GM21717 (cell line): ENCODE results near the gene PRKN.

Experiments used
- ATAC-seq: cut with Tn5 transposase; IDR thresholded peaks from one replicate; pipeline ENCODE4 v1.9.1; 2021; ENCODE audit warnings: mild to moderate bottlenecking, moderate library complexity; ENCODE audit not compliant: unreplicated experiment

PRKN gene

DNA sequence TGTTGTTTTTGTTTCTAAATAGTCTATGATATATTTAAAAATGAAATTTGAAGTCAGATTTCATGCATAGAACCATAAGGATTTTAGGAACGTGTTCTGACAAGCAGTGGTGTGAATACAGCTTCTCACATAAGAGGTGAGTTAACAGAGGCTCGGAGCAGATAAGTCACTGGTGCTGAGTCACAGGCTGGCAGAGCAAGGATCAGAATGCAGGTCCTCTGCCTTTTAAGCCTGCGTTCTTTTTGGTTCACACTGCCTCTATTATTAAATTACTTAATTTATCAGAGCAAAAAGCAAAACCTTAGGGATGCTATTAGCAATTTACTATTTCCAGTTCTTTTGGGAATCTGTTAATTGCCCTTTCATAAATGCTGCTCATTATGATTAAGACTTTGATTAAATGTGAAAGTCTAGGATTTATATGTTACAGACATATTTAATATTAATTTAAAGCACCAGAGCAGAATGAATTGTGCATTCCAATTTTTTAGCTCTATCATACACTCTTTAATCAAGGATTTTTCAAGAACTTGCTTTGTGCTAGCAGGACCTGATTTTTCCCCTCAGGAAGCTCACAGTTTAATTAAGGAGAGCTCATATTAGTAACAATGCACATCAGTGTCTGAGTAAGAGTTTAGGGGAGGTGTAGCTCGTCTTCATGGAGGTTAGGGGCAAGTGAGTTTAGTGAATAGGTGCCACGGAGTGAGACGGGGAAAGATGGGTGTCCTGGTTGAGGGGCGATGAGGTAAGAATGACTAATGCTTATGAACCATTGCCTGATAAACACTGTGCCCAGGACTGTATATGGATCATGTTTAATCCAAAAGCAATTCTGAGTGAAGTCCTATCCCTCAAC is 1241.0 kb downstream of the PRKN start:
- ATAC-seq = no peak

DNA sequence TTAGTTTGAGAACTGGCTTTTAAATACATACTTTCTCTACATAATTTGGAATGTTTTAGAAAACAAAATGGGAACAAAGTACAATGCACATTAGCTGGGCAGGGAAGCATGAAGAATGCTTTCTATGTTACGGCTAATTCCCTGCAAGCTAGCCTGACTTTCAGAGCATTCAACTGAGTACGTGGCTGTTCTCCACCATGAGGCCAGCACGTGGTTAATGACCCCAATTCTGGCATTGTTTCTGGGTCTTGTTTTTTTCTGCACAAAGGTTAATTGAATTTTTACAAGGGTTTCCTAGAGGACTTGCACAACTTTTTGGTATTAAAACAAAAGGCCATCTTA is 1245.1 kb downstream of the PRKN start:
- no peak for ATAC-seq

DNA sequence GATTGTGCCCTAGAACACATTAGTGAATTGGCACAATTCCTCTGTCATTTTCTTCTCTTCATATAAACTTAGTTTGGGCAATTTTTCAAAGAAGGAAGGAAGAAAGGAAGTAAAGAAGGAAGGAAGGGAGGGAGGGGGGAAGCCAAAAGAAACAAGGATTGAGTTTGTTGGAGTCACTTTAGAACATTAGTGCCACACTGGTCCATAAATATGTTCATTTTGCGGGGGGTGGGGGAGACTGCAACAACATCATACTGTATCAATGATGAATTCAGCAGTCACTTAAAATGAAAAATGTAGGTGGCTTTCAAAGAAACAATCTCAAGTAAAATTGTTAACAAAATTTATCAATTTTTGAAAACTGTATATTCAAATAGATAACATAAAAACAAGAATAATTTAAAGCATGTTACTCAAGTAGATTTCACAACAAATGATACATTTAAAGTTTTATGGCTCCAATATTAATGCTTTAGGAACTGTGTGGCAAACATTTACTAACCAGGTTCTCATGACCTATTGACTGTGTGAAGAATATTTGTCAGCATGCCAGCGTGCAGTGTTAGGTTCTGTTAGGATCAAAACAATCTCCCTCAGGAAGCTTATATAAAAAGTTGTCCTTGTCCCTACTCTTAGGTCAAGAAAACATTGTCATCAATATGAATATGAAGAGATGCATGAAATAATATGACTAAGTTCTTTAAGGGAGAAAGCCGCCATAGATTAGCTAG is 1245.6 kb downstream of the PRKN start:
- ATAC-seq = no peak

DNA sequence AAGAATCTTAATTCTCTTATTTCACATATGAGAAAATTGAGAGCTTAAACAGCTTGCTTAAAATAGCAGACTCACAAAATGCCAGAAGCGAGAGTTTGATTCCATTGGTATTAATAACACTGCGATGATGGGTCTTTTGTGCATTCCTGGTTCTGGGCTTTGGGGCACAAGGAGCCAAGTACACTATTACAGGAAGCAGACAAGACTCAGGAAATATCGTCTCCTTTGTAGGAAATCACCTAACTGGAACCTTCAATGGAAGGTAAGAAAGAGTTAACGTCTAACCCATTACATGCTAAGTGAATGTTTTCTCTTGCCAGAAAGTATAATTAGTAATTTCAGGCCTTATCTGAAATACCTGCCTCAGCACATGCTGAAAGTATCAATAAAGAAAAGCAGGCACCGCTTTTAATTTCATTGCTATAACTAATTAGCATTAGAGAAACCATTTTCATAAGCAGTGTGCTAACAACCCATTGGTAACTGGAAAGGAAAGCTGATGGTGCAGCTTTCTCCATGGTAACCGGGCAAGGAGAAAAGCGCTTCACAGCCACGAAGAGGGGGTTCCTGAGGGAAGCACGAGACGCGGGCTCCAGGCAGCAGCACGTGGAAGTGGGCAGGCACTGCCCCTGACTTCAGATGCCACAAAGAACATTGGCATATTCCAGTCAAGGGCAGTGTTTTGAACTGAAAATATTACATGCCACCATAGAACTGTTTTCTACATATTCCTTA is 1247.0 kb downstream of the PRKN start:
- no peak for ATAC-seq

DNA sequence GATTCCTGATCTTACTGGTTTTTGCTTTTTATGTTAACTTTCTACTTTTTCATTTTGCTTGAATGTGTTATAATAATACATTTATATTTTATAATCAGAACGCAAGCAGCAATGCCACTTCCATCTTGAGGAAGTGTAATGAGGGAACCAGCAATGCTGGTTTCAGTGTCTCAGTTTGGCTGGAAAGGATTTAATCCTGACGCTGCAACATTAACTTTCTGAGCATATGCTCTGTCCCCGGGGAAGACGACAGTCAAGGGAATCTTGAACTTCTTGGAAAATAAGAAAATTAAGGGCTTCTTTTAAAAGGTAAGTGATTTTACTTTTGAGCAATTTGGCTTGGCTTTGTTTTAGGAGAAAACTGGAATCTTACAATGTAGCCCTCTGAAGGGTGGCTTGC is 1248.2 kb downstream of the PRKN start:
- no peak for ATAC-seq

DNA sequence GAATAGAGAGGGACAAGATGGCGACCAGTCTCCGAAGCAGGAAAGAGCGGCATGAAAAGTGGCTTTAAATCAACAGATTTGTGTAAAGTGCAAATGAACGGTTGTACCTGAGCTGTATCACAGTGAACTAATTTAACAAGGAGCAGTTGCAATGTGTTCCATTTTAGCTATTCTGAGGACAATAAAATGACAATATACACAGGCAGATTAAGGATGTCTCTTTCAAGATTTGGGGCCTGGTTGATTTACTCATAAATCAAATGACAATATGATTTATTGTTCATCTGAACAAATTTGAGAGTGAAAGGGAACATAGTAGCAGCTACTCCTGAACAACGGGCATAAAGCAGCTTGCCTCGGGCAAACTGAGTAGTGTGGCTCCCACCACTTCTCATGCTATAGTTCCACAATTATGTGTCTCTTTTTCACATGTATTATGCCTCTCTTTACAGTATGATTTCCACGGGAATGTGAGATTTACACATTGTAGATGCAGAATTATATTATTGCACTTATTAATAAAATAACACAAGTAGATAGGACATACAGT is 1249.6 kb downstream of the PRKN start:
- ATAC-seq = no peak

DNA sequence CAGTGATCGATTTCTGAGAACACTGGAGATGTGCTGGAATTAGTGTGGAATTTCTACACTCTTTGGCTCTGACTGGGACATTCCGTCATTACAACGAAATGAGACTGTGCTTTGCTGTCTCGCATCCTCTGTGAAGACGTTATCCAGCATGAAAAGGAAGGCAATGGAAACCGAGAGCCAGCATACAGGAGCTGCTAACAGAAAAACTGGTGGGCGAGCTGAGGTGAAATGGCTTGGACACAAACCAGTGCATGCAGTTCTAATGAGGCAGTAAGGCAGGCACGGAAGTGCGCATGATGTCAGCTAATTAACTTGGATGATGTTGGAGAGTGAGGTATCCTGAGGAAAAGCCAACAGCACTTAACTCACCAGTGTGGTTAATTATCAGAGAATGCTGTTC is 1250.9 kb downstream of the PRKN start:
- ATAC-seq = no peak

DNA sequence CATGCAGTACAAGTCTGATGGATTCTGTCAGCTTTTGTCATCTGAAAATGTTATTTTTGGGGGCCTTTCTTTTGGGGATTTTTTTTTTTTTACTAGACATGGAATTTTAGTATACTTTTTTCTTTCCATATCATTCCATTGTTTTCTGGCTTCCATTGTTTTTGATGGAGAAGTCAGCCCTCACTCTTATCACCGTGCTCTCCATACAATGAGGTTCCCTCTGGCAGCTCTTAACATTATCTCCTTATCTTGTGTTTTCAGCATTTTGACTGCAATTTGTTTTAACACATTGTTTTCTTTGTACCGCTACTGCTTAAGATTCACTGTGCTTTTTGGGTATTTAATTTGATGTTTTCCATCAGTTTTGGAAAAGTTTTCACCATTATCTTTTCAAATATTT is 1262.2 kb downstream of the PRKN start:
- no peak for ATAC-seq

DNA sequence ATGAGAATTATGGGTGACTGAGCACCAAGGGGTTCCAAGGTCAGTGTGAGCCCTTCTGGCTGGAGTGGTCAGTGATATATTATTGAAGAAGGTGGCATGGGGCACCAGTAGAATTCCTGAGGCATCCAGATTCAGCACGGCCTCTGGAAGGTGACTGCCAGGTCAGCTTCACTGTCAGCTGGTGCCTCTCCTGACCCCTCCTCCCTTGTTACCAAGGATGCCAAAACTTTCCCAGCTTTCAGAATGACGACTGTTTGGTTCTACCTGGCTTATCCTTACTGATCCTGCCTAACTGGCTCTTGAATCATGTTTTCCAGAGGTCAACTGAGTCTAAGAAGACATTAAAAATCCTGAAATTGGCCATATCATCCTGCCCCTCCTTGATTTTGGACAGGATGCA is 1264.5 kb downstream of the PRKN start:
- no peak for ATAC-seq

DNA sequence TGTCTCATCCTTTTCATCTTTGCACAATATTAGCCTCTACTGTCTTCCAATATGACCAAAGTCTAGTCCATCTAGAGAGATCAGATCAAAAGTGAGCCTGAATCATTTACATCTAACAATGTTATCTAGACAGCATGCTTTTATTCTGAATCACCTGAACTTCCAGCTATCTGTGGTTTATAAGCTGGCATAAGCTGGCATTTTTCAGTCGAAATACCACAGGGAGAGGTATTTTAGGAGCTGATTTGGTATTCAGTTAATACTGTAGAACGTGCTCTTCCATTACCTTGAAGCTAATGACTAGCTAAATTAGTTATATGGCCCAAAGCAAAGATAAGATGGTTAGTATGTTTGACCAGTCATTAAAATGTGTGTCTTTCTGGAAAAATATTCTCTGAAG is 1265.4 kb downstream of the PRKN start:
- ATAC-seq = no peak

DNA sequence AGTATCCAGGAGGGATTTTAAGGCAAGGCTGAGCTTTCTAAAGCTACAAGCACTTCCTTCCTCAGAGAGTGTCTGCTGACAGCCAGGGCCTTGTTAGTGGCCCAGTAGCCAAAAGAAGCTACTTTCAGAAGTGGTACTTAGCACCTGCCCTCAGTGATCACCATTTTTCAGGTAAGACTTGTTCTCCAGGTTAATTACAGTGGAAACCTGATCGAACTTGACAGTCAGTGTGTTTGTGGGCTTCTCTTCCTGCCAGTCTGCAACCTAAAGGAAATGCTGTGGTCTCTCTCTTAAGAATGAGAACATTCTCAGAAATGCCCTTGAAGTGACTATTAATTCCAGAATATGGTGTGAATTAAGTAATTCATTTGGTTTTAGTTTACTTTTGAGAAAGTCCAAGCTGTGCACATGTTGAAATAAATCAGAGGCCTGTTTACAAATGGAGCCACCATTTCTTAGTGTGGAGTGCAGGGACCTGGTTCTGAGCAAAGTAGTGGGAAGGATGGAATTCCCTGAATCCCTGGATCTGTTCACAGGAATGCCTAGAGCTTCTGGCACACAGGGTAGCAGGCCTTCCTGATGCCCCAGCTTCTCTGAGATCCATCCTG is 1268.5 kb downstream of the PRKN start:
- no peak for ATAC-seq

DNA sequence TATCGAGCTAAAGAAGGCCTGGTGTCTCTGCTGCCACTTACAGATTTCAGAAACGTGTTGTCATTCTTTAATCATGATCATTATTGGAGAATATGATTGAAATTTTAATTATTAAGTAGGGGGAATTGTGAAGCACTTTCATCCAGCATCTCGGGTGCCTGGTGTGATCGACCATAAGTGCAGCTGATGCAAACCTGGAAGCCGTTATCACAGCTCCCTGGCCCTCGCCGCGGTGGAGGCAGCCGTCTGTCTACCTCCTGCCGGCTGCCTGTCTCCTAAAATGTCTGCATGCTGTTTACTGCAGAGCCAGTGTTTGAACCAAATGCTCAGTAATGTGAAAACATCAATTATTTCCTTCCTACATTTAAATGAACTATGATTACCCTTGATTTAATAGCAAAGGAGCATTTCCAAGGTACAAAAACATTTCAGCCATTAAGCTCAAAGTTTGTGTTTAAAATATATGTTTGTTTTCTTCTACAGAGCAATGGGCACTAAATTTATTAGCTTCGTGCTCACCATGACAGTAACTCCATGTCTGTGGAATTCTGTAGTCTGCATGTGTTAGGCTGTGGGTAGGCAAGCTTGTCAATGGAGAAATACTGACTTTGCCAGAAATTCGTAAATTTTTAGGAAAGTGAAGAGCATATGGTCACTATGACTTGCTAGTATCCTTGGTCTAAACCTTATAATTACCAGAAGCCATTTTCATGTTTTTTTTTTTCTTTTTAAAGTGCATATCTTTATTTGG is 1269.2 kb downstream of the PRKN start:
- no peak for ATAC-seq

DNA sequence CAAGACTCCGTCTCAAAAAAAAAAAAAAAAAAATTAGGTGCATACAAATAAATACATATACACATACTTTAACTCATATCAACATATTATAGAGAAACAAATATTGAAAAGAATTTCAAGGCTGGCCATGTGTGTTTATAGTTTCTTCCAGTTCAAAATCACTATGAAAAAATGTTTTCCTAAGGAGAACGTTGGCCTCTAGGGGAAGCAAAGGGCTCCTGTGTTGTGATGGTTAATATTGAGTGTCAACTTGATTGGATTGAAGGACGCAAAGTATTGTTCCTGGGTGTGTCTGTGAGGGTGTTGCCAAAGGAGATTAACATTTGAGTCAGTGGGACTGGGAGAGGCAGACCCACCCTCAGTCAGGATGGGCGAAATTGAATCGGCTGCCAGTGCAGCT is 1271.7 kb downstream of the PRKN start:
- ATAC-seq = no peak

DNA sequence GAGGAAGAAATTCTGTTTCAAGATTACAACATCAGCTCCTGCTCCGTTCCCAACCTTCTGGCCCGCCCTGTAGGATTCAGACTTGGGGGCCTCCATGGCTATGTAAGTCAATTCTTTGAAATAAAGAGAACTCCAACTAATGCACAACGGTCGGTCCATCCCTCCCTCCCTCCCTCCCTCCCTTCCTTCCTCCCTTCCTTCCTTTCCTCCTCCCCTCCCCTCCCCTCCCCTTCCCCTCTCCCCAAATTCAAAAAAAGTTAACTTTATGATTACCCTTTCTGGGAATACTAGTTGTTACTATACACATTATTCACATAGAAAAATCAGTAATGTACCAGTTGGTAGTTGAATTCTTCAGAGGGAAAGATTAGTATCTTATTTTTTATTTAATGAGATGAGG is 1274.0 kb downstream of the PRKN start:
- no peak for ATAC-seq

DNA sequence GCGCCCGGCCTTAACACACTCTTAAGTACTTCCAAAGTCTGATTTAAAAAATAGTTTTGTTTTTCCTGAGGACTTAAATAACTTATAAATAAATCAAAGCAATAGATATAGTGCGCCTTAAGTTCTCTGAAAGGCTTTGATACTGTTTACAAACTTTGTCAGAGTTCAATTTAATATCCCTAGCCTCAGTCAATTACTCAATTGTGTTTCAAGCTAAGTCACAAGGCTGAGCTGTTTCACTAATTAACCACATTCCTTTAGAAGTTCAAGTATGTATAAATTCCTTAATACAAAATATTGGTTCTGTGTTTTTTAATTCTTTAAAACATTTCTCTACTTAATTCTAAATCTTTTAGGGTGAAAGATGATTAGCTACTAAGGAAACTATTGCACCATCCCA is 1275.3 kb downstream of the PRKN start:
- ATAC-seq = no peak

DNA sequence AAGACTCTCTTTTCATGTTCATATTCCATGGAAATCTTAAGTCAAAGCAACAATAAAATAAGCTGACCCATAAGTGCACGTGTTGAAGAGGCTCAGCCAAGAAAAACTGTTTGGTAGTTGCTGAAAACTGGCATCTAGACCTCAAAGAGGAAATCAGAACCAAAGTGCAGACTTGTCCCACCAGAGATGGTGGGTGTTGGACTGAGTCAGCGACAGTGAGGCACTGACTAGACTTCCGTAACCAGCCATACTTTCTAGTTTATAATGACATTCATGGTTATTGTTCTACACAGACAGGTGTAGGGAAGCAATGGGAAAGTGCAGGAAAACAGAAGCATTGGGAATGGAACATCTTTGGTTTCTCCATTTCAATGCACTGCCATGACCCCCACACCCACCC is 1278.0 kb downstream of the PRKN start:
- ATAC-seq = no peak

DNA sequence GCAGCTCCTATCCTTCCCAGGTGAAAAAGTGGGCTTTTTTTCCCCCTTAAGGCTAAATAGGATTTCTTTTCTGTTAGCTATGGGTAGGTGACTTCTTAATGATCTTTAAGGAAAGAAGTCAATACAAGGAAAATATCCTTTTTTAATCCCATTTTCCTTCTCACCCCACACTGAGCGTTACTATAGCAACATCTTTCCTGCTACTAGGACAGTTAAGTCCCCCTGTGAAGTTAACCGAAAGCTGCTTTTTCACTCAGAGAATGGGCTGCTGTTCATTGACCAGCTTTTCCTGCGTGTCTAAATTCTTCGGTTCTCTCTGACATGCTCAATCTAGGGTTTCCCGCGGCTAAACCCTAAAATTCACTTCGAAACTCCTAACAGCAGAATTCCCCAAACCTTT is 1280.6 kb downstream of the PRKN start:
- ATAC-seq = no peak

DNA sequence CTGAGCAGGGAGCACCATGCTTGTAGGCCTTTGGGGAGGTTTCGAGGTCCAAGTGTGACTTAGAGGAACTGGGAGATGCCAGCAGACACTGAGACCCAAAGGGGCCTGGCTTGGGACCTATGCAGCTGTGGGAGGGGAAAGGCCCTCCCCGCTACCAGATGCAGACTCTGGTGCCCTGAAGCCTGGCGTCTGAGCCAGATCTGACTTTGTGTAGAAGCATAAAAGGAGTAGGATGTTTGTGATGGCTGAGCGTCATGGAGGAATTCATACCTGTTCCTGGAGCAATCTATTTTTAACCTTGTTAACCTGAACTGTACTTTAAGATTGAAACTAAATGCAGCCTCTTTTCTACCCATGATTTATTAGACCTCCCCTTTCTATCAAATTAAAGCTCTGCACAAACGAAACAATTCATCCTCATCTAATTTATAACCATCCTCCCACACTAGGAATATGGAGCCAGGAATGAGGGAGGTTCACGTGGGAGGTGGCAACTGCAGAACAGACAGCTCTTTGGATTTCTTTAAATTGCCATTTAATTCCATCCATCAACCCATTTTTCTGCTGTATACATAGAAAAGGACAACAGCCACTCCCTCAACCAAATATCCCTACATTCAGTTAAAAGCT is 1281.2 kb downstream of the PRKN start:
- no peak for ATAC-seq

DNA sequence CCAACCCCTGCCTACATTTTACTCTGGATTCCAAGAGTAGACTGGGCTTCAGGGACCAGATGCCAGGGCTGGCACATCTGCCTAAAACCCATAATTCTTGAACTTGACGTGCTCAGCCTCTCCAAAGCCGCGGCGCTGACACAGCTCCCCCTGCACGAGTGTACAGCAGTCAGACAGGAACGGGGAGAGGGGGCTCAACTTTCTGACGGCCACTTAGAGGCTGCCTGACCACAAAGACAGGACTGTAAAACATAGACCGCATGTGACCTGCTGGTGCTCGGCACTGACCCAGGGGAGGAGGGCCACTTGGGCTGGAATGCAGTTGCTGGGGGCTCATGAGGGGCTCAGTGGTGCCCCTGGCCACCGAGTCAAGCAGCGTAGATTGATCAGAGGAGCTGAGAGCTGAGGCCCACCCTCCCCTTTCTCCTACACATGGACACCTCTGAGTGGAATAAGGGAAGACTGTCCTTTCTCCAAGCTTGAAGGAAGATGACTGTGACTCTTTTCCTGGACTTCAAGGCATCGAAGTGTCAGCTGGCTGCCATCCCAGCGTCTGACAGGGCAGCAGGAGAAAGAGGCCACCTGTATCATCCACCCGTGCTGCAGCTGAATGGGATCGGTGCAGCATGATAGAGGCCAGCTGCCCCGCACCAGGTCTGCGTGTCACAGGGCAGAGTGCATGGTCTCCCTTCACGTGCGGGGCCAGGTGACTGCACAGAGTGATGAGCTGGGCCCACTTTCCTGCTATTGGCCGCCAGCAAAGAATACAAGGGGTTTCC is 1282.4 kb downstream of the PRKN start:
- ATAC-seq = no peak
